GM20000 (cell line): ENCODE results near the gene SNN.

ENCODE experiments used
- DNase-seq: peaks from one replicate; pipeline ENCODE4 v3.0.0; 2012; ENCODE audit warnings: low spot score
- TF ChIP-seq, protein P1 (sequence below): IDR thresholded peaks from 2 replicates; pipeline ENCODE4 v1.5.1; 2012; ENCODE audit warnings: mild to moderate bottlenecking, control low read depth; ENCODE audit errors: extremely low read depth, missing control alignments

Gene SNN

DNA sequence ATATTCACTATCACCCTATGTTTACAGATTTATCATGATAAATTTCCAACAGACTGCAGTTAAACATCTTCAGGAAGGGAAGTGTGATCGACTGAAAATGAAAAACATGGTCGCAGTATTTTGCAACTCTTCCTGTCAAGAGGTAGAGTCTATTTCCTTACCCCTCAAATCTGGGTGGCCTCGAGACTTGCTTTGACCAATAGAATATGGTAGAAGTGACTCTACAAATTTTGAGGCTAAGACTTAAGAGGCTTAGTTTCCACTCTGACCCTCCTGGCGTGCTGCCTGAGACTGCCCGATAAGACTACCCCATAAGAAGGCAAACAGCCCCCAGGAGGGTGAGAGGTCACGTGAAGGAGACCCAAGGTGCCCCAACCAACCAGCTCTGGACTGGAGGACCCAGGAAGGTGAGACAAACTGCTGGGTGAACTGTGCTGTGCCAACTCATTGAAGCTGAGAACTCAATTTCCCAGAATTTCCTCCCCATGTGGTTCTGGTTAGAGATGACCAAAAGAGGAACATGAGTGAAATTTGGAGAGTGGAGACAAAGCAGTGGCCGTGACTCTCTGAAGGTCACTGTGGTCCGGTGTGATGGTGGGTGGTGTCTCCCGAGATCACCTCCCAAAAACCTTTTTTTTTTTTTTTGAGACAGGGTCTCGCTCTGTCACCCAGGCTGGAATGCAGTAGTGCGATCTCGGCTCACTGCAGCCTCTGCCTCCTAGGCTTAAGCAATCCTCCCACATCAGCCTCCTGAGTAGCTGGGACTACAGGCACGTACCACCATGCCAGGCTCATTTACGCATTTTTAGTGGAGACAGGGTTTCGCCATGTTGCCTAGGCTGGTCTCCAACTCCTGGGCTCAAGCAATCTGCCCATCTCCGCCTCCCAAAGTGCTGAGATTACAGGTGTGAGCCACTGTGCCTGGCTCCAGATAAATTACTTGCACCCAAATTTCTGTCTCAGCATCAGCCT, 43.3 kb upstream of the SNN start:
- TF ChIP-seq, protein P1, sequence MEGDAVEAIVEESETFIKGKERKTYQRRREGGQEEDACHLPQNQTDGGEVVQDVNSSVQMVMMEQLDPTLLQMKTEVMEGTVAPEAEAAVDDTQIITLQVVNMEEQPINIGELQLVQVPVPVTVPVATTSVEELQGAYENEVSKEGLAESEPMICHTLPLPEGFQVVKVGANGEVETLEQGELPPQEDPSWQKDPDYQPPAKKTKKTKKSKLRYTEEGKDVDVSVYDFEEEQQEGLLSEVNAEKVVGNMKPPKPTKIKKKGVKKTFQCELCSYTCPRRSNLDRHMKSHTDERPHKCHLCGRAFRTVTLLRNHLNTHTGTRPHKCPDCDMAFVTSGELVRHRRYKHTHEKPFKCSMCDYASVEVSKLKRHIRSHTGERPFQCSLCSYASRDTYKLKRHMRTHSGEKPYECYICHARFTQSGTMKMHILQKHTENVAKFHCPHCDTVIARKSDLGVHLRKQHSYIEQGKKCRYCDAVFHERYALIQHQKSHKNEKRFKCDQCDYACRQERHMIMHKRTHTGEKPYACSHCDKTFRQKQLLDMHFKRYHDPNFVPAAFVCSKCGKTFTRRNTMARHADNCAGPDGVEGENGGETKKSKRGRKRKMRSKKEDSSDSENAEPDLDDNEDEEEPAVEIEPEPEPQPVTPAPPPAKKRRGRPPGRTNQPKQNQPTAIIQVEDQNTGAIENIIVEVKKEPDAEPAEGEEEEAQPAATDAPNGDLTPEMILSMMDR, result no peak
- no peak for DNase-seq

DNA sequence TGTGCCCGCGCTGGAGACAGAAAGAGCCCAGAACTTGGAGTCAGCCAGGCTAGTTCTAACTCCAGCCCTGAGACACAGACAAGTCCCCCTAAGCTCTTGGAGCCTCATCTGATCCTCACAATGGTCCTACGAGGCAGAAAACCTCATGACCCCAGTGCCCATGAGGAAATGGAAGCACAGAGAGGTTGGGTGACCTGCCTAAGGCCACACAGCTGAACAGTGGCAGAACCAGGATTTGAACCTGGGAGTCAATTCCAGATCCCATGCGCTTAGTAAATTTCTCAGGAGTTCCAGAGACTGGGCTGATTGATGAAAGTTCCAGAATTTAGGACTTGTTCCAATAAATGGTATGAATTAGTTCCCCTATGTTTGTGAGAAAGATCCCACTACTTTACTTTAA, 42.5 kb upstream of the SNN start:
- TF ChIP-seq, protein P1, result no peak
- DNase-seq, result no peak

DNA sequence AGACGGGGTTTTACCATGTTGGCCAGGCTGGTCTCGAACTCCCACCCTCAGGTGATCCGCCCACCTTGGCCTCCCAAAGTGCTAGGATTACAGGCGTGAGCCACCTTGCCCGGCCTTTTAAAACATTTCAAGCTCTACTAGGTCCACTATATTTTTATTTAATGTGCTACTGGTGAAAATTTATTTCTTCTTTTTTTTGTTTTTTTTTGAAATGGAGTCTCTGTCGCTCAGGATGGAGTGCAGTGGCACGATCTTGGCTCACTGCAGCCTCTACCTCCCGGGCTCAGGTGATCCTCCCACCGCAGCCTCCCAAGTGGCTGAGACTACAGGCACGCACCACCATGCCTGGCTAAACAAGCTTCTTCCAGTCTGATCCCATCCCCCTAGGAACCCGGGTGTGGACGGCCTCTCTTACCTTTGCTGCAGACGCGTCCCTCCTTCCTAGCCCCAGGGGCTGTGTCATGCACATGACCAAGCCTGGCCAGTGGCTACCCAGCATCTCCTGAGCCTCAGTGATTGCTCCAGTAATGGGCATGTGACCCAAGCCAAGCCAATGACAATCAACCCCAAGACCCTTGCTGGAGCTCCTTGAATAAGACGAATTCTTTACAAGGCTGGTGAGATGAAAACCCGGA, 41.5 kb upstream of the SNN start:
- no peak for DNase-seq
- TF ChIP-seq, protein P1, result no peak

DNA sequence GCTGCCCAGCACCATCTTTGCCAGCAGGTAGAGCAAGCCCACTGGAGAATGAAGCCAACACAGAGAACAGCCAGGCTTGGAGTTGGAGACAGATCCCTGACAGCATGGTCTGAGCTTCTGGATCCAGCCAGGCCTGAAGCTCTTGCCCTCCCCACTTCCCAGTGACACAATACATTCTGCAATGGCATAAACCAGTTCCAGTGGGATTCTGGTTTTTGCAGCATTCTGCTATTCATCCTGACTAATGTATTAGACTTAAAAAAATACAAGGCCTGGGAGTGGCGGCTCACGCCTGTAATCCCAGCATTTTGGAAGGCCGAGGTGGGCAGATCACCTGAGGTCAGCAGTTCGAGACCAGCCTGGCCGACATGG, 41.0 kb upstream of the SNN start:
- TF ChIP-seq, protein P1, result no peak
- DNase-seq, result no peak

DNA sequence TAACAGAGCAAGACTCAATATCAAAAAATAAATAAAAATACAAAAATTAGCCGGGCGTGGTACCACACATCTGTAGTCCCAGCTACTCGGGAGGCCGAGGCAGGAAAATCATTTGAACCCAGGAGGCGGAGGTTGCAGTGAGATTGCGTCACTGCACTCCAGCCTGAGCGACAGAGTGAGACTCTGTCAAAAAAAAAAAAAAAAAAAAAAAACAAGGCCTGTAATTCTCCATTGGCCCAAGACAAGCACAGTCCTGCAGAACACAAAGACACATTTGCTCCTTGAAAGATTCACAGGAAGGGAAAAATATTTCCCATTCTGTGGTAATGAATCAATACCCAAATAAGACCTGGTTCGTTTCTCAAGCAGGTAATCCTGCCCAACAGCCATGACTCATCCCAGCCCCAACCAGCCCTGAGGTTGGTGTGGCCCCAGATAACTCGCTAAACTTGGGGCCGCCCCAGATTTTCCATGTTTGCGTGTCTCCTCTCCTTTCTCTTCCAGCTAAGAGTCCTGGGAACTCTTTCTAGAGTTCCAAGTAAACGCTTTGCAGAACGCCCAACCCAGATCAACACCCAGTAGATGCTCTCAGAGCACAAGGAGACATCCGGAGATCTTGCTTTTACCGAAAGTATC, 40.3 kb upstream of the SNN start:
- DNase-seq, result no peak
- TF ChIP-seq, protein P1, result no peak

DNA sequence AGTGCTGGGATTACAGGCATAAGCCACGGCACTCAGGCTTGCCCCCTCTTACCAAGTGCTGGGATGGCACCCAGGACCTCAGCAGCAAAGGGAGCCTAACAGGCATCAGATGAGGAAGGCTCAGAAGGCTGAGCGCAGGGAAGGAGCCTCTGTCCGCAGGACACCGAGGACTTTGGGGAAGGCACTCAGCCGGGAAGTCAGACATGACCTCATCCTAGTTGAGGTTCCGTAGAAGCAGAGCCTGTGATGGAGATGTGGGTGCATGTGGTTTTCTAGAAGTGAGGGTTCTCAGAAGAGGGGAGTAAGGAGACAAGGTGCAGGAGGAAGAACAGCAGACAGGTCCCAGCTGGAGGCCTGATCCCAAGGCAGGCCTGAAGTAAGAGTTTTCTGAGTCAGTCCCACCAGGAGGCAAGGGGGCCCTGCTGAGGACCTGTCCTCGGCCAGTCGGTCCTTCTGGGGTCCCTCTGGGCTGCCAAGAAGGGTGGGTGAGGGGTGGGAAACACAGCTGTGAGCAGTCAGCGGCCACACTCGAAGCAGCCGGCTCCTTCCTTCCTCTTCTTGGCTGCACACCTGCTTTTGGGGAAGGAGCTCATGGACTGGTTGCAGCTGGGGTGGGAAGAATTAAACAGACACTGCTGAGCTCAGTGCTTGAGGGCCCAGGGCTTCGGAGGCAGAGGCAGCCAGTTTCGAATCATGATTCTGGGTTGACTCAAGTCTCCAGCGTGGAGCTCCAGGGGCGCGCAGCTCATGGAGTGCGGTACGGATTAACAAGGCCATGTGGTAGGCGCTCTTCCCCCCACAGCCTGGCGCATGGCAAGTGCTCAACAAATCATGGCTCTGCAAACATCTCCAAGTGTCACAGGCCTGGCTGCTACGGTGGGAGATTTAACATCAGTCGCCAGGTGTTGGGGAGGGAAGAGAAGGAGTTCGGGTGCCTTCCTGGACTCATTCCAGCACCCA, 38.9 kb upstream of the SNN start:
- DNase-seq, result no peak
- TF ChIP-seq, protein P1, result no peak
